Left lobe of liver (tissue), 1 donor: ENCODE measurements around the gene C17orf114. TPM values are rescaled to one million over a fixed set of nuclear protein-coding genes. Genes with fewer than 3 reads are reported as not detected.

ENCODE experiments used
- total RNA-seq: library from RNA; stranded (reverse); gene quantifications from one replicate; pipeline ENCODE4 v1.2.1, GENCODE V29; 2021
- donor health status: DM: no; HTN: yes; CAD: no.

C17orf114 gene

Other genes with a start within 250 kb of the C17orf114 start
- 18.5 TPM for gene MYBBP1A, start 246.9 kb downstream of the C17orf114 start, total RNA-seq
- gene GGT6, start 241.8 kb downstream of the C17orf114 start, total RNA-seq: 0.35 TPM
- not detected for gene SMTNL2, start 217.8 kb downstream of the C17orf114 start, total RNA-seq
- 0.70 TPM for gene ALOX15, start 160.7 kb downstream of the C17orf114 start, total RNA-seq
- gene PELP1, start 98.2 kb downstream of the C17orf114 start, total RNA-seq: 17.5 TPM
- gene ARRB2, start 91.7 kb downstream of the C17orf114 start, total RNA-seq: 26.2 TPM
- 13.3 TPM for gene MED11, start 70.9 kb downstream of the C17orf114 start, total RNA-seq
- 0.63 TPM for gene ZMYND15, start 62.5 kb downstream of the C17orf114 start, total RNA-seq
- 14.5 TPM for gene CXCL16, start 62.4 kb downstream of the C17orf114 start, total RNA-seq
- 79.0 TPM for gene TM4SF5, start 30.4 kb downstream of the C17orf114 start, total RNA-seq
- gene VMO1, start 16.0 kb downstream of the C17orf114 start, total RNA-seq: 8.2 TPM
- 28.0 TPM for gene GLTPD2, start 13.4 kb downstream of the C17orf114 start, total RNA-seq
- 79.1 TPM for gene PSMB6, start 6.2 kb downstream of the C17orf114 start, total RNA-seq
- 8.5 TPM for gene PLD2, start 4.8 kb upstream of the C17orf114 start, total RNA-seq
- 34.1 TPM for gene MINK1, start 31.0 kb upstream of the C17orf114 start, total RNA-seq
- 4.1 TPM for gene C17orf107, start 97.2 kb upstream of the C17orf114 start, total RNA-seq
- 3.1 TPM for gene CHRNE, start 100.8 kb upstream of the C17orf114 start, total RNA-seq
- gene GP1BA, start 129.9 kb upstream of the C17orf114 start, total RNA-seq: not detected
- gene SLC25A11, start 137.7 kb upstream of the C17orf114 start, total RNA-seq: 44.7 TPM
- 78.9 TPM for gene RNF167, start 137.9 kb upstream of the C17orf114 start, total RNA-seq
- gene PFN1, start 146.2 kb upstream of the C17orf114 start, total RNA-seq: 254 TPM
- gene ENO3, start 148.8 kb upstream of the C17orf114 start, total RNA-seq: 52.7 TPM
- 20.3 TPM for gene SPAG7, start 165.5 kb upstream of the C17orf114 start, total RNA-seq
- gene CAMTA2, start 185.3 kb upstream of the C17orf114 start, total RNA-seq: 17.7 TPM
- gene INCA1, start 195.2 kb upstream of the C17orf114 start, total RNA-seq: 0.88 TPM
- gene KIF1C, start 195.6 kb upstream of the C17orf114 start, total RNA-seq: 126 TPM
- gene SLC52A1, start 233.1 kb upstream of the C17orf114 start, total RNA-seq: 0.08 TPM